ENCODE measurements around the gene PLCB4.

The PLCB4 gene

GRCh38 chr20:9102456-9102855 lies 33.6 kb downstream of the PLCB4 start:
- no peak for TF ChIP-seq POLR2A (IDR thresholded peaks at IDR 0.05; ENCODE audit: low read depth, low read length)

GRCh38 chr20:9103955-9104354 lies 35.1 kb downstream of the PLCB4 start:
- FAIRE-seq (peak; percentile 83), DNase-seq (ENCODE audit: insufficient read length, low spot score) (peak; percentile 7)
- no peak for TF ChIP-seq POLR2A (IDR thresholded peaks at IDR 0.05; ENCODE audit: low read depth, low read length)

More at GRCh38 chr20:9102456-9102855, 33.6 kb downstream of the PLCB4 start:
- FAIRE-seq (no peak), DNase-seq (ENCODE audit: insufficient read length, low spot score) (no peak)

- DNase-seq (ENCODE audit: insufficient read length, low spot score): no peak
- FAIRE-seq: no peak
- no peak for TF ChIP-seq POLR2A (IDR thresholded peaks at IDR 0.05; ENCODE audit: low read depth, low read length)
Observed at GRCh38 chr20:9108260-9108659, 39.4 kb downstream of the PLCB4 start.

DNA sequence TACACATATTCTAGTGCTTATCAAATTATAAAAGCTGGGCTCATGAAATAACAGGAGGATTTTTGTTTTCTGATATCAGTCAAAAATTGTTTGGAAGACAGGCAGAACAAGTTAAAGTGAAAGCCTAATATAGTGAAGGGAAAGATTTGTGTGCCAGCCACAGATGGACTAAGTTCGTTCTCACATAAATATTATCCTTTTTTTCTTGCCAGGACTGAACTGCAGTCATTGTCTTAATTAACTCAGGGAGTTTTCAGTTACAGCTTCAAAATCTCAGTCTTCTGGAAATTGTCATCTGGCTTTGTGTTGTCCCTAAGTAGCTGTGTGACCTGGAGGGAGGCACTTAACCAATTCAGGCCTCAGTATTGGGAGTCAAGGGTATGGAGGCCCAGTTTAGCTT lies 40.7 kb downstream of the PLCB4 start:
- TF ChIP-seq POLR2A (IDR thresholded peaks at IDR 0.05; ENCODE audit: low read depth, low read length): no peak
- FAIRE-seq (no peak), DNase-seq (ENCODE audit: insufficient read length, low spot score) (no peak)

DNA sequence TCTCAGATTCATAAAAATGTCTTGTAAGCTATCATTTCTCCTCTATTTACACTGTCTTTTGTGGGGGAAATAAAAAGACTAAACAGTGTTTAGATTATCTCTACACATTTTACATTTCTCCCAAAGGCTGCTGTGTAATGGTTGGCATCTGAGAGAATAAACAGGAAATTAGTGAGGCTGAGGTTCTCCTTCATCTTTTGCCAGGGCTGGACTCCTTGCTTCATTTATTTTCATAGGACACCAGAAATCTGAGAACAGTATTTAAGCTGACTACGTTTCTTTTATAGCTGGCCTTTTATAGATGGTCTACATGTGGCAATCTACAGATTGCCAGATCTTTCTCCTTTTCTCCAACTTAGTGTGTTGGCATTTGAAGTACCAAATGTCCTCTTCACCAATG lies 41.5 kb downstream of the PLCB4 start:
- DNase-seq (ENCODE audit: insufficient read length, low spot score): no peak
- no peak for TF ChIP-seq POLR2A (IDR thresholded peaks at IDR 0.05; ENCODE audit: low read depth, low read length)
- FAIRE-seq: peak; percentile 20

DNA sequence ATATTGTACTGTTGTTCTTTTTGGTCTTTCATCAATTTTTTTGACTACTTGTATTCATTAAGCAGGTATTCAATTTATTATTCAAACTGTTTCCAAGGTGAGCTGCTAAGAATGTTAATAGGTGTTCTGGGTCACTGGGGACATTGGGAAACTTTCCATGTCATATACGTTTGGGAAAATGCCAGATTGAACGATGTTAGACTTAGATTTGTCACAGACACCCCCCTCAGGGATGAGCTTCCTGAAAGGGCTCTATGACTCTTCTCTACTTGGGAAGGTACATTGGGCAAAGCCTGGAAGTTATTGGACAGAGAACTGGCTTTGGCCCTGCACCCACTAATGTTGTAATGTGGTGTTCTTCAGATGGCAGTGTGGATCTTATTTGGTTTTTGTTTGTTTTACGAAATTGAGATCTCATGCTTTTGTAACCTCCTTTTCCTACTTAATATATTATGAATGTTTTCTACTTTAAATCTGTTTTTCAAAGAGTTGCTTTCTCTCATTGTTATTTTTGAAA lies 42.1 kb downstream of the PLCB4 start:
- DNase-seq (ENCODE audit: insufficient read length, low spot score) (no peak), FAIRE-seq (no peak)
- TF ChIP-seq POLR2A (IDR thresholded peaks at IDR 0.05; ENCODE audit: low read depth, low read length): no peak

- FAIRE-seq: no peak
- DNase-seq (ENCODE audit: insufficient read length, low spot score): no peak
- TF ChIP-seq POLR2A (IDR thresholded peaks at IDR 0.05; ENCODE audit: low read depth, low read length): no peak
Observed at GRCh38 chr20:9112541-9113515, 43.9 kb downstream of the PLCB4 start.

DNA sequence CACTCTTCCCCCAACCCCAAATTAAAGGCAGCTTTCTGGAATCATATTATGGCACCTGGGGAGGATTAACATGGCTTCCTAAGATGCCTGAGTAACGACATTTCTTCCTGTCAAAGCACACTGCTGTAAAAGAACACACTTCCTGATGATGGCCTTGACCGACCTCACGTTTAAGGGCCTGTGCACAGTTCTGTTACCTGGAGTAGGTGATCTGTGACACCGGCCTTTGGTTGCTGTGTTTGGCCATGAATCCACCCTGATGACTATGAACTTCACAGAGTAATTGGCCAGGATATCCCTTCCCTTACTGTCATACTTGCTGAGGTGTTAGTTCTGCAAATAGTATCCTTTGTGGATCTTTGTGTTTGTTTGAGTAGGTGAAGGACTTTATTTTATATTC lies 45.8 kb downstream of the PLCB4 start:
- FAIRE-seq: no peak
- no peak for DNase-seq (ENCODE audit: insufficient read length, low spot score)
- TF ChIP-seq POLR2A (IDR thresholded peaks at IDR 0.05; ENCODE audit: low read depth, low read length): no peak

DNA sequence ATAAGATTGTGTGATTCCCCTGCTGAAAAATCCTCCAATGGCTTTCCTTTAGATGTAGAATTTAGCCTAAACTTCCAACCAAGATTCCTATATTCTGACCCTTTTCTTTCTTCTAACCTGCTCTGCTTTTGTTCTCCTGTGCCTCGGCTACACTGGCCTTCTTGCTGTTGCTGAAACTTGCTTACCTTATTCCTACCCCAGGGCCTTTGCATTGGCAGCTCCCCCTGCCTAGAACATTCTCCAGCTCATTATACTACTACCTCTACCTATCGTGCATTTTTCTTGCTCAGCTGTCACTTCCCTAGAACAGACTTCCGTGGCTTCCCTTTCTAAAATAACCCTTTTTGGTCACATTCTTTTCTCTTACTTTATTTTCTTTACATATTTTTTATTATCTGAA lies 48.7 kb downstream of the PLCB4 start:
- FAIRE-seq: no peak
- no peak for DNase-seq (ENCODE audit: insufficient read length, low spot score)
- no peak for TF ChIP-seq POLR2A (IDR thresholded peaks at IDR 0.05; ENCODE audit: low read depth, low read length)

DNA sequence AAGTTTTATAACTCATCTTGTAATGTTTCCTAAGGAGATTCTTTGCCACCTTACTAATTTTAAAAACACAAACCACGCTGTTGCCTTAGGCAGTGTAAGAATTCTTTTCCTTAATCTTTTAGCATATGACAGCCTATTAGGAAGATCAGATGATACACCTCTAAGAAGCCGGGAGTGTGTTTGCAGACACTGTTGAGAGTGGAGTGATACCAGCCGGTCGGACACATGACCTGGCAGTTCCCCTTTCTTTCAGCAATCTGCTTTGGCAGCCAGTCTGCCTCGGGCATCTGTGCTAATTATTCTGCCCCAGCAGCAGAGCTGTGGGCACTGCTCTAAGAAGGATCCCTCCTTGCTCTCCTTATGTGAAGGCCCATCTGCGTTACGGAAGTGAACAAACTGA lies 50.9 kb downstream of the PLCB4 start:
- FAIRE-seq (no peak), DNase-seq (ENCODE audit: insufficient read length, low spot score) (no peak)
- TF ChIP-seq POLR2A (IDR thresholded peaks at IDR 0.05; ENCODE audit: low read depth, low read length): no peak

- no peak for TF ChIP-seq POLR2A (IDR thresholded peaks at IDR 0.05; ENCODE audit: low read depth, low read length)
- FAIRE-seq (no peak), DNase-seq (ENCODE audit: insufficient read length, low spot score) (no peak)
Observed at GRCh38 chr20:9121211-9121610, 52.3 kb downstream of the PLCB4 start.

- TF ChIP-seq POLR2A (IDR thresholded peaks at IDR 0.05; ENCODE audit: low read depth, low read length): no peak
- FAIRE-seq (peak; percentile 64), DNase-seq (ENCODE audit: insufficient read length, low spot score) (no peak)
Observed at GRCh38 chr20:9122571-9122970, 53.7 kb downstream of the PLCB4 start.

DNA sequence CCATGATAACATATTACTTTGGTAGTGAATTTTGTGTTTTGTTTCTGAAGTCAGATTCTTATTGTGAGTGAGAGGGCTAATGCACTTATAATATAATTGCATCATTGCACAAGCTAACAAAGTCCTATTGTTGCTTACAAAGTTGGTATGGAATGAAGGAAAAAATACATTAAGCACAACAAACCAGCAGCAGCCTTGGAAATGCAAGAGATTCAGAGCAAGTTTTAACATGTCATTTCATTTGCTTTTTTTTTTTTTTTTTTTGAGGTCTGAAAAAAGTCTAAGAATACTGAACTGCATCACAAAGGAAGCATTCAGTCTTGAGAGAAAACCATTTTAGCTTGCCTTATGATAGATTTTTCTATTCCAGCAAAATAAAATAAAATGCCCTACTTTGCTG lies 57.6 kb downstream of the PLCB4 start:
- FAIRE-seq: no peak
- DNase-seq (ENCODE audit: insufficient read length, low spot score): no peak
- no peak for TF ChIP-seq POLR2A (IDR thresholded peaks at IDR 0.05; ENCODE audit: low read depth, low read length)

DNA sequence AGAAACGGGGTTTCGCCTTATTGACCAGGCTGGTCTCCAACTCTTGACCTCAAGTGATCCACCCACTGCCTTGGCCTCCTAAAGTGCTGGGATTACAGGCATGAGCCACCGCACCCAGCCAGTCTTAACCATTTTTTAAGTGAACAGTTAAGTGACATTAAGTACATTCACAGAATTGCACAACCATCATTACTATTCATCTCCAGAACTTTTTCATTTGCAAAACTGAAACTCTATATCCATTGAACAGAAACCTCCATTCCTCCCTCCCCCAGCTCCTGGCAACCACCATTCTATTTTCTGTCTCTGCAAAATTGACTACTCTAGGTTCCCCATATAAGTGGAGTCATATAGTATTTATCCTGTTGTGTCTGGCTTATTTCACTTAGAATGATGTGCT lies 59.7 kb downstream of the PLCB4 start:
- no peak for DNase-seq (ENCODE audit: insufficient read length, low spot score)
- no peak for TF ChIP-seq POLR2A (IDR thresholded peaks at IDR 0.05; ENCODE audit: low read depth, low read length)
- no peak for FAIRE-seq

- DNase-seq (ENCODE audit: insufficient read length, low spot score) (no peak), FAIRE-seq (no peak)
- no peak for TF ChIP-seq POLR2A (IDR thresholded peaks at IDR 0.05; ENCODE audit: low read depth, low read length)
Observed at GRCh38 chr20:9129756-9130155, 60.9 kb downstream of the PLCB4 start.
